Cardiac septum (tissue), 1 donor: ENCODE data around the gene LEFTY1. TPM values are rescaled to one million over a fixed set of nuclear protein-coding genes. Genes with fewer than 3 reads are reported as not detected.
A peak's percentile ranks its signal among the peaks of the same experiment; 100 is the strongest.
"Not testable (repeated sequence)": the region's sequence is repeated elsewhere in the genome, so short reads cannot be mapped to it uniquely, and the experiment has no call there.

Experiments used
- DNase-seq: peaks from one replicate; pipeline ENCODE4 v3.0.0-alpha.2; 2020; ENCODE audit warnings: low spot score
- intact Hi-C: fragments of 100-400 bp; cut with DNase I; formaldehyde crosslinking; loops from one replicate; pipeline ENCODE4 v1.14.0; 2022
- total RNA-seq: library from RNA; stranded (reverse); fragmentation: NEBNext Ultra II Directional; extraction: Animal tissue kit (Norgen Biotek cat#: 25700); gene quantifications from one replicate; pipeline ENCODE4 v1.2.1, GENCODE V29; 2021
- donor health status: DM: no; HTN: no; CAD: no.

LEFTY1 gene
- total RNA-seq, 1 donor from 2014 or later: not detected

GRCh38 chr1:225890346-225891228 is 1.6 kb upstream of the LEFTY1 start:
- no peak for DNase-seq
- intact Hi-C loops: no loop called here

- intact Hi-C loops: no loop called here
- no peak for DNase-seq
Observed at GRCh38 chr1:225889743-225890142, 797 bp upstream of the LEFTY1 start.

GRCh38 chr1:225888289-225888897 is 553 bp downstream of the LEFTY1 start:
- intact Hi-C loops: no loop called here
- no peak for DNase-seq

DNA sequence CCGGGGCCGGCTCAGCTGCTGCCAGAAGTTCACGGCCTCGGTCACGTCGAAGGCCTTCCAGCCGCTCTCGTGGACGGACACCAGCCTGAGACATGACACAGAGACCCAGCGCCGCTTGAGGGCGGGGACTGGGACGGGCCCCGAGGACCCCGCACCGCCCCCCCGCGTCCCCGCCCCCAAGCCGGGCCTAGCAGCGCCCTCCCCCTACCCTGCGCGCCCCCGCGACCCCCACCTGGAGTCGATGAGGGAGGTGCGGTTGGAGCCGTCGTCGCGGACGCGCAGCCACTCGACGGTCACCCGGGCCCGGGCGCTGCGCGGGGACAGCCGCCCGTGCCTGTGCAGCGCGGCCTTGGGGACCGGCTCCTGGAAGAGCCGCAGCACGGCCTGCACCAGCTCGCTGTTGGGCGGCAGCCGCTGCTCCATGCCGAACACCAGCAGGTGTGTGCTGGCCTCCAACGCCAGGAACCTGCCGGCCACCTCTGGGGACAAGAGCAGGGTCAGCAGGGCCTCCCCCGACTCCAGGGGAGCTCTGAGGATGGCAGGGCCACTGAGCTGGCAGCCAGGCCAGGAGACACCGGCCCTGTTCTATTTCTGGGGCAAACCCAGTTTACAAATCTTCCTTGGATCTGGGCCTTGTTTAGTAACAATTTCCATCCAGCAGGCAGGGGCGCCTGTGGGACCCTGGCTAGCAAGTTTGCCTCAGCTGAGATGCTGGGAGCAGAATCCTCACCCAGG is 1.2 kb downstream of the LEFTY1 start:
- intact Hi-C loops, DNase-seq: not testable (repeated sequence)

DNA sequence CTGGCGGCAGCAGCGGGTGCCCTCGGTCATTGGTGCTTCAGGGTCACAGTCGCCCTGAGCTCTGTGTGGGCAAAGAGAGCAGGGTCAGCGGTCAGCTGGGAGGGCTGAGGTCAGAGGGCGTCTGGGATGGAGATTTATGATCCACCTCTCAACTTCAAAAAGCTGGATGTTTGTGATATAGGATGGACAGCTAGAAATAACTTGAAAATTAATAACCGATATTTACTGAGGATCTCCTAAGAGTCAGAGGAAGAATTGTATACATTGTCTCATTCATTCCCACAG is 2.0 kb downstream of the LEFTY1 start:
- no peak for DNase-seq
- intact Hi-C loops: no loop called here

DNA sequence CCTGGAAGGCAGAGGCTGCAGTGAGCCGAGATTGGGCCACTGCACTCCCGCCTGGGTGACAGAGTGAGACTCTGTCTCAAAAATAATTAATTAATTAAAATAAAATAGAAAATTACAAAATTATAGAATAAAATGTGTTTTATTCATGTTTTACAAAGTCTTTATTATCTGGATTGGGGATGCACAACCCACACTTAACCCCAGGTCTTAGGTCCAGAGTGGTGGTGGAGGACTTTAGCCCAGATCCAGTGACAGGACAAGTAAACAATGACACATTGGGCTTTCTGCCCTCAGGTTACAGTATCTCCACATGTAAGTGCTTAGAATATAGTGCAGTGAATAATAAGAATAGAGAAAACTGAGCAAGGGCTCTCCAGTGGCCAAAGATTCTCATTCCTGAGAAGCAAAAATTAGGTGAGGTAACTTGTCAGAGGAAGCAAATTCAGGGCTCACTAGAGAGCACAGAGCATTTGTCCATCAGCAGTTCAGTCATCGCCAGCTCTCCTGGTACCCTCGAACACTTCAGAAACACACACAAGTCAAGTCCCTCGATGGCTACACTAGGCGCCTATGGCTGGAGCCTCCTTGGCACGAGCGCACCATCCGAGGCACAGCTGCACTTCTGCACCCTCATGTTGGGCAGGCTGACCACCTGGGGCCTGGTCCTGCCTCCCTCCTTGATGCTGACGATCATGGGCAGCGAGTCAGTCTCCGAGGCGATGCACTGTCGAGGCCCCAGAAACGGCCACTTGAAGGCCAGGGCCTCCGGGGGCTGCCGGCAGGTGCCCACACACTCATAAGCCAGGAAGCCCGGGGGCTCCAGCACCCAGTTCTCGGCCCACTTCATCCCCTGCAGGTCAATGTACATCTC is 2.6 kb downstream of the LEFTY1 start:
- intact Hi-C loops: no loop called here
- DNase-seq: no peak

- intact Hi-C loops: no loop called here
- DNase-seq: no peak
Observed at GRCh38 chr1:225885336-225885735, 3.6 kb downstream of the LEFTY1 start.

- DNase-seq: no peak
- intact Hi-C loops: loop anchor here (5.0 kb wide), 1 partner anchor 71 kb away; the partner anchor contains the start of gene EPHX1
Observed at GRCh38 chr1:225883616-225884265, 5.2 kb downstream of the LEFTY1 start.

- DNase-seq: peak; percentile 84
- intact Hi-C loops: loop anchor here (1.0 to 5.0 kb wide), 2 partner anchors 41 to 71 kb away; partner anchors contain the start of genes EPHX1 and PYCR2
Observed at GRCh38 chr1:225882694-225883615, 6.0 kb downstream of the LEFTY1 start.

GRCh38 chr1:225881959-225882693 is 6.8 kb downstream of the LEFTY1 start, which contains the start of gene TMEM63A:
TSS of gene TMEM63A (minus strand) at chr1:225882380. CDS start at chr1:225877580, 4,800 bp downstream.
- peak; percentile 96 for DNase-seq
- intact Hi-C loops: loop anchor here (1.0 to 5.0 kb wide), 2 partner anchors 42 to 70 kb away; partner anchors contain the start of genes EPHX1 and PYCR2

DNA sequence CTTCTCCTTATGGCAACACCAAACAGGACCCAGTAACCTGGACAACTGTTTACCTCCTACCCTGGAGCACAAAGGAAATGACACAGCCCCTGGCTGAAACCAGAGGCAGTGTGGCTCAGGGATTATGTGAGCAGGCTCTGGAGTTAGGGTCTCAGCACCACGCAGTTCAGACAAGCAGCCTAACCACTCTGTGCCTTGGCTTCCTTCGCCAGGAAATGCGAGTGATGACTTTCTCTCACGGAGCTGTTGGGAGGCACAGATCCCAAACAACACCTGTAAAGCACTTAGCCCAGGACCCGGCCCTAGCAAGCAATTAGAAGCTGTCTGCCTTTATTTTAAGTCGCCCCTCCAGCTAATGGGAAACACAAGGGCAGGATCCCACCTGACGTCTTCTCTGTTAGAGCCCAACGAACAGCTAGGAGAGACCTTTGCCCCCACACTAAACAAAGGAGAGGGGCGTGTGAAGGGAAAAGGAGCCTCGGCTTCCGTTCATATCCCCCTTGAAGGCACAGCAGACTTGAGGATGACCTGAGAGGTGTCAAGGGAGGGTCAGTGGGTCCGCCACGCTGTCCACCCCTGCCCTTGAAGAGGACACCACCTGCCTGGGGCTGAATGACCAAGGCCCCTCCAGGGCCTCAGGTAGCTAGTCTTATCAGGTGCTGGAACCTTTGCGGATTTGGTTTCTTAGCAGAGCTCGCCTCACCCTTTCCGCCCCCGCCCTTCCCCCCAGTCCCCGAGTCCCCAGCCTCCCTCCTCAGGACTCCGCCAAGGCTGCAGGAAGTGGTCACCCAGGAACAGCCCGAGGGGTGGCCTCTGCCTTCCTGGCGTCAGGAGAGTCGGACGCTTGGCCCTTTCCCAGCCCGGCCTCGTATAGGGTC is 7.6 kb downstream of the LEFTY1 start:
- intact Hi-C loops: loop anchor here (5.0 kb wide), 1 partner anchor 69 kb away; the partner anchor contains the start of gene EPHX1
- DNase-seq: peak; percentile 81

DNA sequence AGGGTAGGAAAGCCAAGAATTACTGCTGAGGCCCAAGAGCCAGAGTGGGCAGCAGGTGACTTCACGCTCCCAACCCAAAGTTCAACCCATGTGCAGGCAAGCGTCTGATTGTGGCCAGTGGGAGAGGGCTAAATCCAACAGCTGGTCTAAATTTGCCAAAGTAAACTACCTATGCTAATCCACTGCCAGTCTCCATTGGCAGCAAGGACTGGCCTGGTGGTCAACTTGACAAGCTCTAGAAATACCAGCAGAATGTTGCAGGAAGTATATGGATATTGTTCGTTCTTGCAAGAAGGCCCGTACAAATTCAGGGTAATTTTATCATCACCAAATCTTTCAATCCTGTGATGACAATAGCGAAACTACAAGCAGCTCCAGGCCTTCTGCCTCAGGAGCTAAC is 8.3 kb downstream of the LEFTY1 start:
- intact Hi-C loops: loop anchor here (5.0 kb wide), 1 partner anchor 68 kb away; the partner anchor contains the start of gene EPHX1
- no peak for DNase-seq

GRCh38 chr1:225880222-225880588 is 8.7 kb downstream of the LEFTY1 start:
- DNase-seq: no peak
- intact Hi-C loops: loop anchor here (5.0 kb wide), 1 partner anchor 68 kb away; the partner anchor contains the start of gene EPHX1

- intact Hi-C loops: loop anchor here (5.0 kb wide), 1 partner anchor 67 kb away; the partner anchor contains the start of gene EPHX1
- no peak for DNase-seq
Observed at GRCh38 chr1:225879521-225880221, 9.3 kb downstream of the LEFTY1 start.

DNA sequence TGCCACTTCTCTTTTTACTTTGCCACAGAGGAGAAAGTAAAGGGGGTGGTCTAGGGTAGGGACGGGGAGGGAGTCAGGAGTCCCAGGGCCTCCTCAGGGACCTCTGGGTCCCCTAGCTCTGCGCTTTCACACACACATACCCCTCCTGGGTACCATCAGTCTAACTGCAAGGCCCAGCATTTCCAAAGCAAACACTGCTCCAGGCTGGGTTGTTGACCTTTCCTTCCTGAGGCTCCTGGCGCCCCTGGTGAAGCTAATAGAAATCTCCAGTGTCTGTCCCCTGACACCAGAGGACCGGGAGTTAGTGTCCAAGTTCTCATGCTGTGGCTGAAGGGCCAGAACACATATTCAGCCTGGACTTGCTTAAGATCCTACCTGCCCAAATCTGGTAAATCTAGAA is 10.7 kb downstream of the LEFTY1 start:
- DNase-seq: no peak
- intact Hi-C loops: no loop called here
